ENCODE data around the gene ASNSD1. TPM values are rescaled to one million over a fixed set of nuclear protein-coding genes. Genes with fewer than 3 reads are reported as not detected.

The ASNSD1 gene
- total and polyA plus RNA-seq, 2 of the 13 experiments (the other 11 are each of a cell fraction or from before 2014, with no cell fraction given): 35.1 to 96.6 TPM

- TF ChIP-seq PRDM10 (CRISPR knock-in tag; IDR thresholded peaks at IDR 0.05; ENCODE audit: low read depth): 0 out of 2 replicates have a peak, but pooled peaks have one; percentile 12
- TF ChIP-seq GABPA (IDR thresholded peaks at IDR 0.05; ENCODE audit: low read depth, low read length): no peak
- no peak for TF ChIP-seq GABPA (CRISPR knock-in tag; IDR thresholded peaks at IDR 0.05; ENCODE audit: low read depth)
- TF ChIP-seq BRF2 (CRISPR knock-in tag; IDR thresholded peaks at IDR 0.05): no peak
- no peak for TF ChIP-seq STAT5B (CRISPR knock-in tag; IDR thresholded peaks at IDR 0.05)
- TF ChIP-seq AGO1 (IDR thresholded peaks at IDR 0.05; ENCODE audit: low read depth, low read length, poor library complexity, severe bottlenecking): no peak
- no peak for TF ChIP-seq ZBTB2 (CRISPR knock-in tag; IDR thresholded peaks at IDR 0.05; ENCODE audit: low read depth)
- TF ChIP-seq MATR3 (CRISPR knock-in tag; IDR thresholded peaks at IDR 0.05): no peak
- TF ChIP-seq SKIL (CRISPR knock-in tag; IDR thresholded peaks at IDR 0.05; ENCODE audit: borderline replicate concordance): peak; percentile 36; the same call in 1 of the 2 replicates
- no peak for TF ChIP-seq MEIS2 (CRISPR knock-in tag; IDR thresholded peaks at IDR 0.05)
- no peak for TF ChIP-seq KLF6 (CRISPR knock-in tag; IDR thresholded peaks at IDR 0.05)
- no peak for TF ChIP-seq ZNF766 (CRISPR knock-in tag; IDR thresholded peaks at IDR 0.05; ENCODE audit: borderline replicate concordance)
Observed at GRCh38 chr2:189673661-189674373, 12.6 kb downstream of the ASNSD1 start (continued).

Measured in HepG2 (cell line).